ENCODE measurements around the gene NOL4L.

DNA sequence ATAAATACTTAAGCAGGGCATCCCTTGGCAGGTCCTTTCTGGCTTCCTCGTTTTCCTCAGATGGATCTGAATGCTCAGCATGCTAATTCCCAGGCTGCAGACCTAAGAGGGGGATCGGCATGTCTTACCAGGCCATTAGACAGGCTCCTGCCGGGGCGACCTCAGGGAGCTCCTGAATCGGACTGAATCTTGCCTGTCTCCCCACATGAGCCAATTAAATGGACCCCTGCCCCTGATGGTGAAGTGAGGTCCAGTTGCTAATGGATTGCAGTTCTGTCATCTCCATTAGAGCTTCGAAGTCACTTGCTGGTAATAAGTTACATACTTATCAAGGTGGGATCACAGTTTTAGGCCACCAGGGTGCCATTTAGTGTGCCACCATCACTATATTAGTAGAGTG lies 51.4 kb downstream of the NOL4L start:
- TF ChIP-seq, protein P1, sequence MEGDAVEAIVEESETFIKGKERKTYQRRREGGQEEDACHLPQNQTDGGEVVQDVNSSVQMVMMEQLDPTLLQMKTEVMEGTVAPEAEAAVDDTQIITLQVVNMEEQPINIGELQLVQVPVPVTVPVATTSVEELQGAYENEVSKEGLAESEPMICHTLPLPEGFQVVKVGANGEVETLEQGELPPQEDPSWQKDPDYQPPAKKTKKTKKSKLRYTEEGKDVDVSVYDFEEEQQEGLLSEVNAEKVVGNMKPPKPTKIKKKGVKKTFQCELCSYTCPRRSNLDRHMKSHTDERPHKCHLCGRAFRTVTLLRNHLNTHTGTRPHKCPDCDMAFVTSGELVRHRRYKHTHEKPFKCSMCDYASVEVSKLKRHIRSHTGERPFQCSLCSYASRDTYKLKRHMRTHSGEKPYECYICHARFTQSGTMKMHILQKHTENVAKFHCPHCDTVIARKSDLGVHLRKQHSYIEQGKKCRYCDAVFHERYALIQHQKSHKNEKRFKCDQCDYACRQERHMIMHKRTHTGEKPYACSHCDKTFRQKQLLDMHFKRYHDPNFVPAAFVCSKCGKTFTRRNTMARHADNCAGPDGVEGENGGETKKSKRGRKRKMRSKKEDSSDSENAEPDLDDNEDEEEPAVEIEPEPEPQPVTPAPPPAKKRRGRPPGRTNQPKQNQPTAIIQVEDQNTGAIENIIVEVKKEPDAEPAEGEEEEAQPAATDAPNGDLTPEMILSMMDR (IDR thresholded peaks at IDR 0.05), result no peak
- TF ChIP-seq POLR2A (IDR thresholded peaks at IDR 0.05) (no peak), EP300 (IDR thresholded peaks at IDR 0.05; ENCODE audit: low read depth) (no peak), POLR2AphosphoS5 (IDR thresholded peaks at IDR 0.05) (no peak)
